Measurements from ENCODE around the gene ABI3BP.

DNA sequence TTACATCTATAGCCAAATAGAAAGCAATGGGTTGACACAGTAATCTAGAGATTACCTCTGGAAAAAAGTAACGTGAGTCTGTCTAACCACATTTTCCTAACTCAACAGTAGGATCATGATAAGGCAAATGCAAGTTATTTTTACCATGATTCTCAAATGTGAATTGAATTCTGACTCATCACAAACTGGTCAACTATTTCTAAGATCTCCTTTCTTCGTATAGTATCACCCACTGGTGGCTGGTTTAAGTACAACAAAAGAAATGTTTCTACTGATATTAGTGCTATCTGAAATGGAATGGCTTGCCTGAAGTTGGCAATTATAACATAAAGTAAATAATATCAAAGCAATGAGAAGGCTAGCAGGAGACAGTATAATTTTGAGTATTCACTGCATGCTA, 102.2 kb downstream of the ABI3BP start:
- TF ChIP-seq, protein P1, sequence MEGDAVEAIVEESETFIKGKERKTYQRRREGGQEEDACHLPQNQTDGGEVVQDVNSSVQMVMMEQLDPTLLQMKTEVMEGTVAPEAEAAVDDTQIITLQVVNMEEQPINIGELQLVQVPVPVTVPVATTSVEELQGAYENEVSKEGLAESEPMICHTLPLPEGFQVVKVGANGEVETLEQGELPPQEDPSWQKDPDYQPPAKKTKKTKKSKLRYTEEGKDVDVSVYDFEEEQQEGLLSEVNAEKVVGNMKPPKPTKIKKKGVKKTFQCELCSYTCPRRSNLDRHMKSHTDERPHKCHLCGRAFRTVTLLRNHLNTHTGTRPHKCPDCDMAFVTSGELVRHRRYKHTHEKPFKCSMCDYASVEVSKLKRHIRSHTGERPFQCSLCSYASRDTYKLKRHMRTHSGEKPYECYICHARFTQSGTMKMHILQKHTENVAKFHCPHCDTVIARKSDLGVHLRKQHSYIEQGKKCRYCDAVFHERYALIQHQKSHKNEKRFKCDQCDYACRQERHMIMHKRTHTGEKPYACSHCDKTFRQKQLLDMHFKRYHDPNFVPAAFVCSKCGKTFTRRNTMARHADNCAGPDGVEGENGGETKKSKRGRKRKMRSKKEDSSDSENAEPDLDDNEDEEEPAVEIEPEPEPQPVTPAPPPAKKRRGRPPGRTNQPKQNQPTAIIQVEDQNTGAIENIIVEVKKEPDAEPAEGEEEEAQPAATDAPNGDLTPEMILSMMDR (IDR thresholded peaks at IDR 0.05; ENCODE audit: low read depth, low read length): no peak
- TF ChIP-seq POLR2A (IDR thresholded peaks at IDR 0.05; ENCODE audit: extremely low read depth, insufficient read length): no peak

All from NB4 (cell line).